Large intestine (tissue), 3 donors: ENCODE results near the gene CCDC85C. TPM values are rescaled to one million over a fixed set of nuclear protein-coding genes. Genes with fewer than 3 reads are reported as not detected.

ENCODE experiments used
- DNase-seq, 2 donors: peaks; one replicate each; pipeline versions ENCODE4 v3.0.0 to v3.0.0-alpha.2; 2013
- H3K27ac ChIP-seq: one replicate; pipeline ENCODE4 v1.5.1; 2013; ENCODE audit warnings: low read length
- H3K27me3 ChIP-seq: 2 replicates; pipeline ENCODE4 v1.6.1; 2013; ENCODE audit warnings: low read length; ENCODE audit not compliant: control insufficient read depth, insufficient read depth
- H3K36me3 ChIP-seq: 2 replicates; pipeline ENCODE4 v1.6.1; 2013; ENCODE audit warnings: low read length; ENCODE audit not compliant: control insufficient read depth, insufficient read depth
- H3K4me1 ChIP-seq: one replicate; pipeline ENCODE4 v1.6.1; 2013; ENCODE audit warnings: low read length; ENCODE audit not compliant: control insufficient read depth, insufficient read depth
- H3K4me3 ChIP-seq: one replicate; pipeline ENCODE4 v1.5.1; 2013; ENCODE audit warnings: low read length
- H3K9me3 ChIP-seq: one replicate; pipeline ENCODE4 v1.6.1; 2013; ENCODE audit warnings: mild to moderate bottlenecking, low read depth, low read length, moderate library complexity; ENCODE audit not compliant: control insufficient read depth
- WGBS: methylation state at CpG from one replicate; pipeline ENCODE4 v1.1.5; 2013; ENCODE audit warnings: low lambda C conversion rate; ENCODE audit not compliant: insufficient coverage; 5-methylcytosine and 5-hydroxymethylcytosine counted together
- polyA plus RNA-seq: library from polyadenylated mRNA; unstranded; fragments of 120-200 nt; gene quantifications from one replicate; pipeline ENCODE4 v1.2.1, GENCODE V29; 2013

The CCDC85C gene
- polyA plus RNA-seq, 1 donor: 28.5 TPM

- WGBS: no CpG with 5 or more reads among the region's 7 CpGs
- no peak overlapping the region for H3K27ac ChIP-seq
- peak in 1 of 2 donors; percentile 81 for DNase-seq
These were observed 2.4 kb upstream of the CCDC85C start for GRCh38 chr14:99606359-99606758.

GRCh38 chr14:99605299-99605961, 1.4 kb upstream of the CCDC85C start:
- H3K4me1 ChIP-seq: peaks cover 31% of the 10 kb centered on the region
- WGBS: no CpG with 5 or more reads among the region's 38 CpGs

More at GRCh38 chr14:99606359-99606758, 2.4 kb upstream of the CCDC85C start:
- H3K36me3 ChIP-seq: no peaks in the 10 kb centered on the region
- peaks cover 22% of the 10 kb centered on the region for H3K4me1 ChIP-seq
- H3K4me3 ChIP-seq: no peak overlapping the region
- peaks cover 4% of the 10 kb centered on the region for H3K27me3 ChIP-seq
- H3K9me3 ChIP-seq: peaks cover 2% of the 10 kb centered on the region

GRCh38 chr14:99604766-99605298, 825 bp upstream of the CCDC85C start:
- DNase-seq: no peak
- Histone ChIP-seq H3K27me3 (peaks cover 4% of the 10 kb centered on the region), H3K9me3 (peaks cover 2% of the 10 kb centered on the region), H3K4me1 (peaks cover 37% of the 10 kb centered on the region), H3K36me3 (no peaks in the 10 kb centered on the region), H3K4me3 (peak overlapping the region; percentile 83), H3K27ac (peak overlapping the region; percentile 87)
- WGBS: no CpG with 5 or more reads among the region's 50 CpGs

More at GRCh38 chr14:99605299-99605961, 1.4 kb upstream of the CCDC85C start:
- Histone ChIP-seq H3K36me3 (no peaks in the 10 kb centered on the region), H3K27ac (peak overlapping the region; percentile 87), H3K9me3 (peaks cover 2% of the 10 kb centered on the region), H3K4me3 (peak overlapping the region; percentile 83), H3K27me3 (peaks cover 4% of the 10 kb centered on the region)
- peak; percentile 66 to 80 for DNase-seq

GRCh38 chr14:99604278-99604765, 315 bp upstream of the CCDC85C start:
- H3K36me3 ChIP-seq: no peaks in the 10 kb centered on the region
- H3K9me3 ChIP-seq: peaks cover 2% of the 10 kb centered on the region
- peaks cover 42% of the 10 kb centered on the region for H3K4me1 ChIP-seq
- H3K27ac ChIP-seq: peak overlapping the region; percentile 87
- WGBS: no CpG with 5 or more reads among the region's 65 CpGs
- peaks cover 4% of the 10 kb centered on the region for H3K27me3 ChIP-seq
- H3K4me3 ChIP-seq: peak overlapping the region; percentile 83
- peak; percentile 96 to 97 for DNase-seq

- DNase-seq: peak in 1 of 2 donors; percentile 46
- peaks cover 2% of the 10 kb centered on the region for H3K9me3 ChIP-seq
- H3K4me1 ChIP-seq: peaks cover 56% of the 10 kb centered on the region
- no peaks in the 10 kb centered on the region for H3K36me3 ChIP-seq
- WGBS: no CpG with 5 or more reads among the region's 53 CpGs
- peak overlapping the region; percentile 89 for H3K27ac ChIP-seq
- peaks cover 4% of the 10 kb centered on the region for H3K27me3 ChIP-seq
- peak overlapping the region; percentile 53 for H3K4me3 ChIP-seq
These were observed 1.1 kb downstream of the CCDC85C start for GRCh38 chr14:99602788-99603415.

GRCh38 chr14:99602054-99602787, 1.8 kb downstream of the CCDC85C start:
- Histone ChIP-seq H3K27ac (peak overlapping the region; percentile 89), H3K4me1 (peaks cover 63% of the 10 kb centered on the region), H3K9me3 (peaks cover 2% of the 10 kb centered on the region), H3K36me3 (no peaks in the 10 kb centered on the region), H3K4me3 (peak overlapping the region; percentile 53), H3K27me3 (peaks cover 4% of the 10 kb centered on the region)
- DNase-seq: peak in 1 of 2 donors; percentile 77
- WGBS: no CpG with 5 or more reads among the region's 18 CpGs

- H3K4me1 ChIP-seq: peaks cover 67% of the 10 kb centered on the region
- H3K27me3 ChIP-seq: peaks cover 4% of the 10 kb centered on the region
- H3K9me3 ChIP-seq: peaks cover 2% of the 10 kb centered on the region
- H3K36me3 ChIP-seq: no peaks in the 10 kb centered on the region
- H3K4me3 ChIP-seq: peak overlapping the region; percentile 53
- DNase-seq: peak in 1 of 2 donors; percentile 83
- WGBS: no CpG with 5 or more reads among the region's 8 CpGs
- peak overlapping the region; percentile 89 for H3K27ac ChIP-seq
These were observed 2.6 kb downstream of the CCDC85C start for GRCh38 chr14:99601361-99601831.

- Histone ChIP-seq H3K9me3 (peaks cover 2% of the 10 kb centered on the region), H3K27me3 (peaks cover 4% of the 10 kb centered on the region), H3K36me3 (no peaks in the 10 kb centered on the region), H3K4me3 (no peak overlapping the region), H3K4me1 (peaks cover 67% of the 10 kb centered on the region), H3K27ac (peak overlapping the region; percentile 89)
- WGBS: no CpG with 5 or more reads among the region's 3 CpGs
- no peak for DNase-seq
These were observed 3.6 kb downstream of the CCDC85C start for GRCh38 chr14:99600232-99600888.

- Histone ChIP-seq H3K9me3 (peaks cover 2% of the 10 kb centered on the region), H3K4me1 (peaks cover 72% of the 10 kb centered on the region), H3K27ac (peak overlapping the region; percentile 89), H3K36me3 (no peaks in the 10 kb centered on the region), H3K27me3 (peaks cover 4% of the 10 kb centered on the region), H3K4me3 (no peak overlapping the region)
- WGBS: no CpG with 5 or more reads among the region's 6 CpGs
- peak in 1 of 2 donors; percentile 66 for DNase-seq
These were observed 4.6 kb downstream of the CCDC85C start for GRCh38 chr14:99599393-99599792.
